Gastroesophageal sphincter (tissue), 3 donors: Measurements from ENCODE around the gene INTS14.

ENCODE experiments used
- CTCF ChIP-seq, 4 experiments: fragments of 200-600 bp in 2 of 4; fragments of 450-650 bp in 2 of 4; sonication (generic) in 1 of 4; IDR thresholded peaks; one replicate each; pipeline ENCODE4 v1.5.1; 2017 to 2019; ENCODE audit warnings: antibody characterized with exemption in 4 of 4, mild to moderate bottlenecking in 2 of 4, moderate library complexity in 2 of 4
- EP300 ChIP-seq: sonication (generic); formaldehyde crosslinking; IDR thresholded peaks from one replicate; pipeline ENCODE4 v1.6.1; 2017; ENCODE audit warnings: antibody characterized with exemption, mild to moderate bottlenecking
- POLR2A ChIP-seq, 2 donors: fragments of 450-650 bp; IDR thresholded peaks; one replicate each; pipeline ENCODE4 v1.6.1; 2017; ENCODE audit warnings: antibody characterized with exemption in 2 of 2, mild to moderate bottlenecking in 2 of 2, moderate library complexity in 1 of 2
- POLR2AphosphoS5 ChIP-seq: sonication (generic); formaldehyde crosslinking; IDR thresholded peaks from one replicate; pipeline ENCODE4 v1.6.1; 2017; ENCODE audit warnings: antibody characterized with exemption

- TF ChIP-seq EP300 (no peak), POLR2A (IDR thresholded peaks at IDR 0.05) (no peak), CTCF (IDR thresholded peaks at IDR 0.05) (no peak), POLR2AphosphoS5 (no peak)
Observed at GRCh38 chr15:65620833-65621232, 9.9 kb upstream of the INTS14 start.
